ENCODE results near the gene CLDN2.

DNA sequence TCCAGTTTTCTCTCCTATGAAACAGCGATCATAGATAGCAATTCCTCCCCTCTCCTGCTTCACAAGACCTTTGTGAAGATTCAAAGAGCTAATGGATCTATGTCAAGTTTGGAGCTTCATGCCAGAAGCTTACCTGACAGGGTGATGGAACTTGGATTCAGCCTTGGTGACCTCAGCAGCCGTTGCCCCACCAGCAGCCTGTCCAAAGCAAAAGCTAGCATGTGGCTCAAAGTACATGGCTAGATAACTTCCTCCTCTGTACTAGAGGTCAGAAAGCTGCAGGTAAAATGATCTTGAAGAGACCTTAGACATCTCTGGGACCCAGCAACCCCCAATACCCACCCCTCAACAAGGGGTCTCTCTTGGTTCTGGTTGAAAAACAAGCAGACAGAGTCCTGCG, 18.9 kb upstream of the CLDN2 start:
- TF ChIP-seq CTCF (IDR thresholded peaks at IDR 0.05) (no peak), ZFX (IDR thresholded peaks at IDR 0.05; ENCODE audit: borderline replicate concordance) (no peak)

Measured in 22Rv1 (cell line).